SK-N-SH treated with all-trans-retinoic acid at 6 μM for 48 hours (cell line): ENCODE results near the gene PLCB2.

Experiments used
- ATAC-seq: fragments of 200-7000 bp; cut with Tn5 transposase; 3 replicates; pipeline ENCODE4 v1.9.1; 2020; ENCODE audit warnings: mild to moderate bottlenecking, moderate library complexity
- BACH2 ChIP-seq: fragments of 250-450 bp; sonication (Bioruptor Pico); IDR thresholded peaks from 2 replicates; pipeline ENCODE4 v1.9.0; 2021; ENCODE audit warnings: mild to moderate bottlenecking, borderline replicate concordance
- CREB5 ChIP-seq: fragments of 250-450 bp; sonication (Bioruptor Pico); IDR thresholded peaks from 2 replicates; pipeline ENCODE4 v1.5.1; 2020; ENCODE audit warnings: low read depth, mild to moderate bottlenecking, moderate library complexity
- CSDC2 ChIP-seq: fragments of 250-450 bp; sonication (Bioruptor Pico); IDR thresholded peaks from 2 replicates; pipeline ENCODE4 v1.5.0; 2020; ENCODE audit warnings: mild to moderate bottlenecking, moderate library complexity
- GLIS3 ChIP-seq: fragments of 250-450 bp; sonication (Bioruptor Pico); IDR thresholded peaks from 2 replicates; pipeline ENCODE4 v1.5.0; 2020; ENCODE audit warnings: mild to moderate bottlenecking, moderate library complexity
- ISL1 ChIP-seq: fragments of 250-450 bp; sonication (Bioruptor Pico); IDR thresholded peaks from 2 replicates; pipeline ENCODE4 v2.1.2; 2022; ENCODE audit warnings: mild to moderate bottlenecking, moderate library complexity
- OSR1 ChIP-seq: fragments of 250-450 bp; sonication (Bioruptor Pico); IDR thresholded peaks from 2 replicates; pipeline ENCODE4 v1.8.0; 2022; ENCODE audit warnings: moderate library complexity, mild to moderate bottlenecking, inconsistent platforms
- PATZ1 ChIP-seq: fragments of 250-450 bp; sonication (Bioruptor Pico); IDR thresholded peaks from 2 replicates; pipeline ENCODE4 v1.8.0; 2020; ENCODE audit warnings: mild to moderate bottlenecking, moderate library complexity, borderline replicate concordance
- POU6F1 ChIP-seq: fragments of 250-450 bp; sonication (Bioruptor Pico); IDR thresholded peaks from 2 replicates; pipeline ENCODE4 v1.8.0; 2021; ENCODE audit warnings: low read depth, mild to moderate bottlenecking, moderate library complexity, borderline replicate concordance
- PPARA ChIP-seq: fragments of 250-450 bp; sonication (Bioruptor Pico); IDR thresholded peaks from 2 replicates; pipeline ENCODE4 v1.5.0; 2020; ENCODE audit warnings: mild to moderate bottlenecking, borderline replicate concordance
- SNAI2 ChIP-seq: fragments of 250-450 bp; sonication (Bioruptor Pico); IDR thresholded peaks from 2 replicates; pipeline ENCODE4 v1.5.0; 2020; ENCODE audit warnings: mild to moderate bottlenecking, moderate library complexity
- TCF4 ChIP-seq: fragments of 250-450 bp; sonication (Bioruptor Pico); IDR thresholded peaks from 2 replicates; pipeline ENCODE4 v1.8.0; 2021; ENCODE audit warnings: mild to moderate bottlenecking, moderate library complexity, borderline replicate concordance
- TOX ChIP-seq: fragments of 250-450 bp; sonication (Bioruptor Pico); IDR thresholded peaks from 2 replicates; pipeline ENCODE4 v1.8.0; 2021; ENCODE audit warnings: mild to moderate bottlenecking, moderate library complexity, borderline replicate concordance
- TSHZ2 ChIP-seq: fragments of 250-450 bp; sonication (Bioruptor Pico); IDR thresholded peaks from 2 replicates; pipeline ENCODE4 v1.5.0; 2020; ENCODE audit warnings: mild to moderate bottlenecking, moderate library complexity
- ZC3H10 ChIP-seq: fragments of 250-450 bp; sonication (Bioruptor Pico); IDR thresholded peaks from 2 replicates; pipeline ENCODE4 v1.5.1; 2021; ENCODE audit warnings: mild to moderate bottlenecking, moderate library complexity
- ZFP3 ChIP-seq: fragments of 250-450 bp; sonication (Bioruptor Pico); IDR thresholded peaks from 2 replicates; pipeline ENCODE4 v1.5.0; 2020; ENCODE audit warnings: mild to moderate bottlenecking, moderate library complexity
- ZNF565 ChIP-seq: fragments of 450-650 bp; formaldehyde crosslinking; conservative IDR thresholded peaks from 2 replicates; pipeline ENCODE4 v1.5.0; 2020; ENCODE audit warnings: low read depth, mild to moderate bottlenecking, moderate library complexity
- ZNF70 ChIP-seq: fragments of 450-650 bp; formaldehyde crosslinking; IDR thresholded peaks from 2 replicates; pipeline ENCODE4 v1.5.0; 2020; ENCODE audit warnings: mild to moderate bottlenecking, moderate library complexity
- ZNF8 ChIP-seq: fragments of 450-650 bp; formaldehyde crosslinking; IDR thresholded peaks from 2 replicates; pipeline ENCODE4 v1.5.0; 2020; ENCODE audit warnings: mild to moderate bottlenecking, moderate library complexity

PLCB2 gene

GRCh38 chr15:40300367-40300766, 7.4 kb downstream of the PLCB2 start:
- TF ChIP-seq TOX (CRISPR knock-in tag): no peak
- TF ChIP-seq ZNF70 (CRISPR knock-in tag): no peak
- no peak for TF ChIP-seq TCF4 (CRISPR knock-in tag)
- TF ChIP-seq ZNF8: peak; percentile 99
- ATAC-seq: no peak

GRCh38 chr15:40298216-40298935, 9.4 kb downstream of the PLCB2 start:
- no peak for ATAC-seq
- TF ChIP-seq TSHZ2 (CRISPR knock-in tag) (no peak), ZNF70 (CRISPR knock-in tag) (no peak), ZFP3 (no peak), ZNF8 (no peak), PPARA (CRISPR knock-in tag) (no peak), OSR1 (CRISPR knock-in tag) (no peak), ZC3H10 (CRISPR knock-in tag) (no peak)

- no peak for ATAC-seq
- TF ChIP-seq ZFP3 (no peak), CSDC2 (no peak), GLIS3 (CRISPR knock-in tag) (no peak), TCF4 (CRISPR knock-in tag) (no peak), TOX (CRISPR knock-in tag) (no peak), PATZ1 (CRISPR knock-in tag) (no peak)
Measured at GRCh38 chr15:40297356-40297755, 10.4 kb downstream of the PLCB2 start.

GRCh38 chr15:40296561-40297230, 11.0 kb downstream of the PLCB2 start:
- TF ChIP-seq ZC3H10 (CRISPR knock-in tag): no peak
- TF ChIP-seq ISL1: no peak
- no peak for TF ChIP-seq TCF4 (CRISPR knock-in tag)
- TF ChIP-seq ZNF70 (CRISPR knock-in tag): no peak
- TF ChIP-seq PPARA (CRISPR knock-in tag): no peak
- TF ChIP-seq TOX (CRISPR knock-in tag): no peak
- TF ChIP-seq GLIS3 (CRISPR knock-in tag): no peak
- TF ChIP-seq SNAI2: no peak
- TF ChIP-seq CREB5 (CRISPR knock-in tag): no peak
- no peak for TF ChIP-seq ZNF8
- TF ChIP-seq BACH2 (CRISPR knock-in tag): no peak
- no peak for TF ChIP-seq ZNF565 (CRISPR knock-in tag)
- no peak for TF ChIP-seq CSDC2
- no peak for TF ChIP-seq POU6F1 (CRISPR knock-in tag)
- no peak for TF ChIP-seq ZFP3
- TF ChIP-seq PATZ1 (CRISPR knock-in tag): no peak
- no peak for ATAC-seq
